ENCODE data around the gene FRMPD2. TPM values are rescaled to one million over a fixed set of nuclear protein-coding genes. Genes with fewer than 3 reads are reported as not detected.

FRMPD2 gene
- total RNA-seq, 1 donor from 2014 or later, result not detected

DNA sequence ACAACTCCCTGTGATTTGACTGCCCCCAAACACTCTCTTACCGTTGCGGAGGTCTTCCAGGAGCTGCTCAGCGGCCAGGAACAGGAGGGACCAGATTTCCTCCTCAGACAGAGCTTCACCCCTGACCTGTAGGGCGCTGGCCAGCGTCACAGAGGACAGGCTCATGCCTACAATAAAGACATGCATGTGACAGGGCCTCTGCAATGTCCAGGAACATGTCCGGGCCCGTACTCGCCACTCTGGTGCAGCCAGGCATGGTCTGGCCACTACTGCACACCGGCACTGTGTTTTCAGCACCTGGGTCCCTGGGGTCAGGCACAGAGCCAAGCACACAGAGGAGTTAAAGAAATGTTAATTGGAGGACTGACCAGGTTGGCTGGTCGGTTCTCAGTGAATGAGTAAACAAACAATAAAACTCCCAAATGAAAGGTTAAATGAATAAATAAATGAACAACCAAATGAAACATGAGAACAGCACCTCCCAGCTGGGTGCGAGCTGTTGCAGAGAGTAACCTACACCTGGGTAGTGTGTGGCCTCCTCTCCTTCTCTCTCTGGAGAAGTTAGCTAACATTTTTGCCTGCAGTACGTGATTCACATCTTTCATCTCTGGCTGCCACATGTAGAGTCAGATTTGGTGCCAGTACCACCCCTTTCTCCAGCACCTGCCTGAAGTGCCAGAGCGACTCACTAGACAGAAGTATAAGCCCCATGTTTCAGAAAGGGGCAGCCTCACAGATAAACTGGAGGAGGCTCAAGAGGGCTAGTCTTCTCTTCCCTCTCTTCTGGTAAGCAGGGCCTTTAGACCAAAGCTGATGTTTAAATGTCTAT lies 22.8 kb downstream of the FRMPD2 start:
- Histone ChIP-seq H3K9me3 (no peaks in the 10 kb centered on the region), H3K27ac (no peak overlapping the region), H3K4me3 (no peak overlapping the region), H3K27me3 (no peaks in the 10 kb centered on the region), H3K4me1 (no peaks in the 10 kb centered on the region), H3K36me3 (no peaks in the 10 kb centered on the region)
- intact Hi-C loops (cut with DNase I), result no loop called here
- no peak for DNase-seq (ENCODE audit: low spot score in 2 of 2)
- TF ChIP-seq, protein P1, sequence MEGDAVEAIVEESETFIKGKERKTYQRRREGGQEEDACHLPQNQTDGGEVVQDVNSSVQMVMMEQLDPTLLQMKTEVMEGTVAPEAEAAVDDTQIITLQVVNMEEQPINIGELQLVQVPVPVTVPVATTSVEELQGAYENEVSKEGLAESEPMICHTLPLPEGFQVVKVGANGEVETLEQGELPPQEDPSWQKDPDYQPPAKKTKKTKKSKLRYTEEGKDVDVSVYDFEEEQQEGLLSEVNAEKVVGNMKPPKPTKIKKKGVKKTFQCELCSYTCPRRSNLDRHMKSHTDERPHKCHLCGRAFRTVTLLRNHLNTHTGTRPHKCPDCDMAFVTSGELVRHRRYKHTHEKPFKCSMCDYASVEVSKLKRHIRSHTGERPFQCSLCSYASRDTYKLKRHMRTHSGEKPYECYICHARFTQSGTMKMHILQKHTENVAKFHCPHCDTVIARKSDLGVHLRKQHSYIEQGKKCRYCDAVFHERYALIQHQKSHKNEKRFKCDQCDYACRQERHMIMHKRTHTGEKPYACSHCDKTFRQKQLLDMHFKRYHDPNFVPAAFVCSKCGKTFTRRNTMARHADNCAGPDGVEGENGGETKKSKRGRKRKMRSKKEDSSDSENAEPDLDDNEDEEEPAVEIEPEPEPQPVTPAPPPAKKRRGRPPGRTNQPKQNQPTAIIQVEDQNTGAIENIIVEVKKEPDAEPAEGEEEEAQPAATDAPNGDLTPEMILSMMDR (IDR thresholded peaks at IDR 0.05), result no peak

DNA sequence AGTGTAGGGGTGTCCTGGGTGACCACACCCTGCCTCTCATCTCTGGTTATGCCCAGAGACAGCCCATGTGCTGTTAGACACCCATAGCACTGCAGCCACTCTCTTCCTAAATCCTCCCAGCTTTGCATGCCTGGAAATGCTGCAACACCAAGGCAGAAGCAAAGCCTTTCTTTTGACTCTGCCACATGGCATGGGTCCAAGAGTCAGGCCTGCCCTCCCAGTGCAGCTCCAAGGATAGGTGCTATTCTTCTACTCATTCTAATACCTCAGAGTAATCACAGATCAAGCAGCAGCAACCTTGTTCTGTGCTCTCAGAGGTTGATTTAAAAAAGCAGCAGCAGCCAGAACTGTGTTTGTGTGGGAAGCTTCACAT lies 23.4 kb downstream of the FRMPD2 start:
- H3K4me3 ChIP-seq, result no peak overlapping the region
- H3K27ac ChIP-seq, result no peak overlapping the region
- H3K9me3 ChIP-seq, result no peaks in the 10 kb centered on the region
- no peak for DNase-seq (ENCODE audit: low spot score in 2 of 2)
- H3K4me1 ChIP-seq, result no peaks in the 10 kb centered on the region
- intact Hi-C loops (cut with DNase I), result no loop called here
- H3K27me3 ChIP-seq, result no peaks in the 10 kb centered on the region
- TF ChIP-seq, protein P1 (IDR thresholded peaks at IDR 0.05), result no peak
- H3K36me3 ChIP-seq, result no peaks in the 10 kb centered on the region

DNA sequence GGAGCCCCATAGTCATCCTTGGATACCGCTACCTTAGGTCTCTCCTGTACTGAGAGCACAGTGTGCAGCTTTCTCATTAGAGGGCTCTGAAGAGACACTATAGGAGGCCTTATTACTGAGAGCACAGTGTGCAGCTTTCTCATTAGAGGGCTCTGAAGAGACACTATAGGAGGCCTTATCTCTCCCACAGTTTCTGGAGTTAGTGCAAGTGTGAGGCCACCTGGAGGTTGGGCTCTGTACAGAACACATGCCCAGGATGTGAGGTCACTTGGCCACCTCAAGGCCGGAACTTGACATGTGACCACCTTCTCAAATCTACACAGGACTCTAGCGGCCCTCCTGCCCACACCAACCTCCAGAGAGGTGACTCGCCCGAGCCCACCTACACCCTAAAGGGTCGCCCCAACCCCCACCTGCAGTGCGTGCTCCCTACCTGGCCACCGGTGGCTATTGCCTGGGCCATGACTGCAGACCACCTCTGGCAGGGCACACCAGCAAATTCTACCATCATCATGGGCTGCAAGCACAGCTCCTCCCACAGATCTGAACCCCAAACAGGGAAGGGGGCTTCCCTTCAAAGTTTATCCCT lies 24.6 kb downstream of the FRMPD2 start:
- no peak overlapping the region for H3K4me3 ChIP-seq
- no peak overlapping the region for H3K27ac ChIP-seq
- TF ChIP-seq, protein P1 (IDR thresholded peaks at IDR 0.05), result no peak
- no peak for DNase-seq (ENCODE audit: low spot score in 2 of 2)
- H3K36me3 ChIP-seq, result no peaks in the 10 kb centered on the region
- no peaks in the 10 kb centered on the region for H3K27me3 ChIP-seq
- no peaks in the 10 kb centered on the region for H3K9me3 ChIP-seq
- H3K4me1 ChIP-seq, result no peaks in the 10 kb centered on the region
- intact Hi-C loops (cut with DNase I), result no loop called here

DNA sequence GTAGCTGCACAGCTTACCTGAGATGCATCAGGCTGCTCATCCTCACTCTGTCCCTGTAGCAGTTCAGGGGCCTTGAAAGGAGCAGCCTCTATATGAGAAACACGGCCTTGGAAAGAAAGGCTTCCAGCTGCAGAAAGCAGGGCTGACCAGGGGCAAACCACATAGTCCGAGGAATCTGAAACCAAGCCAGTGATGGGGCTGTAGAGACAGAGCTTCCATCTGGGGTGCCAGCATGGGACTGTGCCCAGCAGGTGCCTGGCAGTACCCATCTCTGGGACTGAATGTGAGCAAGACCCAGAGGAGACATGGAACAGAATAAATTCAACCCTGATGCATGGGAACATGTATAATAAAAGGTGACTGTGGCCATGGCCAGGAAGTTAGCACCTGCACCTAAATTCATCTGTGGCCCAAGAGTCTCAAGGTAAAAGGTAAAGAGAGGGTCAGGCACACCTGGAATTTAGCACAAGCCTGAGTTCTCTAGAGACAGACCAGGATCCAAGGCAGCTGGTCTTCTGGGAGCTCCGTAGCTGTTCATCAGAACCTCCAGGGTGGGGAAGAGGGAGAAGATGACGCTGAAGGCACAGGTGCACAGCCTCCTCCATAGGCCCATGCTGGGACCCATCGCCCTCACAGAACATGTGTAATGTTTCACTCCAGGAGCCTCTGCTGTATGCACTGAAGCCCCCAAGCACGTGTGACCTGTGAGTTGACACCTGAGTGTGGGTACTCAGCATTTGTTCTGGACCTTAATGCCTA lies 25.3 kb downstream of the FRMPD2 start:
- Histone ChIP-seq H3K4me3 (no peak overlapping the region), H3K36me3 (no peaks in the 10 kb centered on the region), H3K27me3 (no peaks in the 10 kb centered on the region), H3K4me1 (no peaks in the 10 kb centered on the region), H3K27ac (no peak overlapping the region), H3K9me3 (no peaks in the 10 kb centered on the region)
- DNase-seq (ENCODE audit: low spot score in 2 of 2), result no peak
- TF ChIP-seq, protein P1 (IDR thresholded peaks at IDR 0.05), result no peak
- intact Hi-C loops (cut with DNase I), result no loop called here

DNA sequence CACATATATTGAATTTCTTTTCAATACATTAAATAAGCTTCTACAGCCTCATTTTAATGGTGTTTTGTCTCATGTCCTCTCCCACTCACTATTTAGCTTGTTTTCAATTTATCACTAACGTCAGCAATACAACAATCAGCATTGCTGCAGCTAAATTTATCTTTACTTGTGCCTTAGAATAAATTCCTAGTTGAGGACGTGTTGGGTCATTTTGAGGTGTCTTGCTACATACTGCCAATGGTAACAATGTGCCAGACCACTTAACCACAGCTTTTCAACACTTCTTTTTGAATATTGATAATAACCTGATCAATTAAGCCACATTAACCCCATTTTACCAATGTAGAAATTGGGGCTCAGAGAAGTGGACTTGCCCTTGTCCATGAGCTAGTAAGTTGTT lies 26.0 kb downstream of the FRMPD2 start:
- Histone ChIP-seq H3K4me3 (no peak overlapping the region), H3K27me3 (no peaks in the 10 kb centered on the region), H3K9me3 (no peaks in the 10 kb centered on the region), H3K36me3 (no peaks in the 10 kb centered on the region), H3K4me1 (no peaks in the 10 kb centered on the region), H3K27ac (no peak overlapping the region)
- TF ChIP-seq, protein P1 (IDR thresholded peaks at IDR 0.05), result no peak
- no peak for DNase-seq (ENCODE audit: low spot score in 2 of 2)
- intact Hi-C loops (cut with DNase I), result no loop called here

All from ascending aorta (tissue), 2 donors.